CD4-positive, alpha-beta memory T cell (primary cell): ENCODE results near the gene NAV3. TPM values are rescaled to one million over a fixed set of nuclear protein-coding genes. Genes with fewer than 3 reads are reported as not detected.

ENCODE experiments used
- CTCF ChIA-PET: fragments of 350-600 bp; sonication (Branson Sonifier 250); formaldehyde crosslinking; loops from one replicate; lab custom pipeline; 2021; ENCODE audit warnings: inconsistent platforms; ENCODE audit not compliant: partially characterized antibody; lab: Charles Lee
- POLR2A ChIA-PET: fragments of 350-600 bp; sonication (Branson Sonifier 250); formaldehyde crosslinking; loops from one replicate; lab custom pipeline; 2021; ENCODE audit not compliant: partially characterized antibody; lab: Charles Lee
- DNase-seq, 5 donors: peaks; one replicate each; pipeline versions ENCODE4 v3.0.0 to v3.0.0-alpha.2; 2020 to 2022; ENCODE audit warnings: mixed read lengths in 1 of 5
- H3K27ac ChIP-seq: one replicate; pipeline ENCODE4 v1.7.0; 2013; ENCODE audit warnings: low read depth, low read length
- H3K27me3 ChIP-seq: 2 replicates; pipeline ENCODE4 v1.7.0; 2013; ENCODE audit warnings: mild to moderate bottlenecking, low read length, moderate library complexity; ENCODE audit not compliant: insufficient read depth
- H3K36me3 ChIP-seq: 2 replicates; pipeline ENCODE4 v1.7.0; 2013; ENCODE audit warnings: mild to moderate bottlenecking, low read length, moderate library complexity; ENCODE audit not compliant: insufficient read depth
- H3K4me1 ChIP-seq: 2 replicates; pipeline ENCODE4 v1.7.0; 2013; ENCODE audit warnings: mild to moderate bottlenecking, low read length, moderate library complexity; ENCODE audit not compliant: insufficient read depth
- H3K4me3 ChIP-seq, 2 donors: one replicate each; pipeline ENCODE4 v1.7.0; 2013; ENCODE audit warnings: low read length in 2 of 2, mild to moderate bottlenecking in 1 of 2
- H3K9me3 ChIP-seq, 2 donors: one replicate each; pipeline ENCODE4 v1.7.0; 2013; ENCODE audit warnings: low read length in 2 of 2, control low read depth in 1 of 2; ENCODE audit not compliant: control insufficient read depth in 1 of 2
- H3K27ac Mint-ChIP-seq, 7 donors: one replicate each; pipeline ENCODE4 v1.8.0; 2020 to 2021; ENCODE audit warnings: mixed read lengths in 7 of 7, mild to moderate bottlenecking in 6 of 7, inconsistent platforms in 3 of 7, moderate library complexity in 3 of 7
- H3K27me3 Mint-ChIP-seq, 2 donors: one replicate each; pipeline ENCODE4 v1.8.0; 2020 to 2021; ENCODE audit warnings: mixed read lengths in 2 of 2
- H3K36me3 Mint-ChIP-seq, 2 donors: one replicate each; pipeline ENCODE4 v1.8.0; 2020 to 2021; ENCODE audit warnings: mixed read lengths in 2 of 2, inconsistent platforms in 1 of 2, mild to moderate bottlenecking in 1 of 2
- H3K4me1 Mint-ChIP-seq, 4 donors: one replicate each; pipeline ENCODE4 v1.8.0; 2020 to 2021; ENCODE audit warnings: mixed read lengths in 4 of 4, mild to moderate bottlenecking in 1 of 4
- H3K4me3 Mint-ChIP-seq, 8 donors: one replicate each; pipeline ENCODE4 v1.8.0; 2020 to 2021; ENCODE audit warnings: mixed read lengths in 8 of 8, mild to moderate bottlenecking in 7 of 8, moderate library complexity in 6 of 8, inconsistent platforms in 3 of 8
- H3K9me3 Mint-ChIP-seq, 8 donors: one replicate each; pipeline ENCODE4 v1.8.0; 2020 to 2021; ENCODE audit warnings: mixed read lengths in 8 of 8, mild to moderate bottlenecking in 5 of 8, inconsistent platforms in 3 of 8, moderate library complexity in 1 of 8
- intact Hi-C: fragments of 100-400 bp; cut with micrococcal nuclease; formaldehyde crosslinking; loops from one replicate; pipeline ENCODE4 v1.15.1; 2023
- polyA plus RNA-seq, 2 donors: library from polyadenylated mRNA; unstranded; fragments of 300-500 nt; fragmentation: Illumina TruSeq; gene quantifications; one replicate each; pipeline ENCODE4 v1.2.3, GENCODE V29; 2021
- total RNA-seq, 2 experiments: library from RNA; stranded (reverse); gene quantifications; one replicate each; pipeline ENCODE4 v1.2.3, GENCODE V29; 2021

Gene NAV3
- total and polyA plus RNA-seq, 4 experiments from 2014 or later = not detected

GRCh38 chr12:77895699-77896098 lies 65.0 kb downstream of the NAV3 start:
- no peak overlapping the region for H3K27ac Mint-ChIP-seq
- H3K9me3 Mint-ChIP-seq = peaks cover 0 to 12% (median 4%) of the 10 kb centered on the region in 8 donors
- no peak overlapping the region for H3K4me3 Mint-ChIP-seq
- intact Hi-C loops = no loop called here
- no peaks in the 10 kb centered on the region for H3K36me3 Mint-ChIP-seq
- Histone ChIP-seq H3K27me3 (no peaks in the 10 kb centered on the region), H3K4me1 (no peaks in the 10 kb centered on the region), H3K27ac (no peak overlapping the region), H3K9me3 (no peaks in the 10 kb centered on the region), H3K36me3 (no peaks in the 10 kb centered on the region), H3K4me3 (no peak overlapping the region)
- ChIA-PET POLR2A (no interaction called here), CTCF (interaction anchor here (0.7 kb wide), 1 partner anchor 153 kb away, joined by 3 read pairs; no protein-coding TSS in a partner anchor)
- DNase-seq = no peak
- no peaks in the 10 kb centered on the region for H3K27me3 Mint-ChIP-seq
- no peaks in the 10 kb centered on the region for H3K4me1 Mint-ChIP-seq

GRCh38 chr12:77907936-77908335 lies 77.2 kb downstream of the NAV3 start:
- ChIA-PET POLR2A (no interaction called here), CTCF (no interaction called here)
- Mint-ChIP-seq H3K4me3 (no peak overlapping the region), H3K27me3 (no peaks in the 10 kb centered on the region), H3K9me3 (peaks cover 0 to 13% (median 4%) of the 10 kb centered on the region in 8 donors), H3K27ac (no peak overlapping the region), H3K36me3 (no peaks in the 10 kb centered on the region), H3K4me1 (no peaks in the 10 kb centered on the region)
- no peaks in the 10 kb centered on the region for H3K4me1 ChIP-seq
- no peak for DNase-seq
- H3K9me3 ChIP-seq = no peaks in the 10 kb centered on the region
- H3K4me3 ChIP-seq = no peak overlapping the region
- no peak overlapping the region for H3K27ac ChIP-seq
- intact Hi-C loops = no loop called here
- no peaks in the 10 kb centered on the region for H3K36me3 ChIP-seq
- H3K27me3 ChIP-seq = no peaks in the 10 kb centered on the region

GRCh38 chr12:77914081-77914488 lies 83.4 kb downstream of the NAV3 start:
- Mint-ChIP-seq H3K9me3 (peaks cover 0 to 8% (median 4%) of the 10 kb centered on the region in 8 donors), H3K4me1 (no peaks in the 10 kb centered on the region), H3K4me3 (no peak overlapping the region), H3K27ac (no peak overlapping the region), H3K27me3 (no peaks in the 10 kb centered on the region), H3K36me3 (no peaks in the 10 kb centered on the region)
- Histone ChIP-seq H3K36me3 (no peaks in the 10 kb centered on the region), H3K27ac (no peak overlapping the region), H3K9me3 (no peaks in the 10 kb centered on the region), H3K27me3 (no peaks in the 10 kb centered on the region), H3K4me3 (no peak overlapping the region), H3K4me1 (no peaks in the 10 kb centered on the region)
- ChIA-PET POLR2A (no interaction called here), CTCF (no interaction called here)
- DNase-seq = no peak
- intact Hi-C loops = no loop called here

- H3K9me3 ChIP-seq = no peaks in the 10 kb centered on the region
- intact Hi-C loops = no loop called here
- POLR2A ChIA-PET = no interaction called here
- no peak overlapping the region for H3K4me3 ChIP-seq
- no peaks in the 10 kb centered on the region for H3K36me3 ChIP-seq
- CTCF ChIA-PET = no interaction called here
- no peak overlapping the region for H3K4me3 Mint-ChIP-seq
- no peaks in the 10 kb centered on the region for H3K4me1 ChIP-seq
- no peak overlapping the region for H3K27ac ChIP-seq
- DNase-seq = no peak
- no peaks in the 10 kb centered on the region for H3K27me3 Mint-ChIP-seq
- H3K9me3 Mint-ChIP-seq = peaks cover 0 to 8% (median 4%) of the 10 kb centered on the region in 8 donors
- no peaks in the 10 kb centered on the region for H3K4me1 Mint-ChIP-seq
- H3K27ac Mint-ChIP-seq = no peak overlapping the region
- no peaks in the 10 kb centered on the region for H3K27me3 ChIP-seq
- H3K36me3 Mint-ChIP-seq = no peaks in the 10 kb centered on the region
These were observed 84.4 kb downstream of the NAV3 start for GRCh38 chr12:77915071-77915600.

GRCh38 chr12:77916276-77916675 lies 85.6 kb downstream of the NAV3 start:
- Mint-ChIP-seq H3K27ac (no peak overlapping the region), H3K27me3 (no peaks in the 10 kb centered on the region), H3K4me3 (no peak overlapping the region), H3K9me3 (peaks cover 0 to 6% (median 3%) of the 10 kb centered on the region in 8 donors), H3K4me1 (no peaks in the 10 kb centered on the region), H3K36me3 (no peaks in the 10 kb centered on the region)
- CTCF ChIA-PET = no interaction called here
- POLR2A ChIA-PET = no interaction called here
- H3K36me3 ChIP-seq = no peaks in the 10 kb centered on the region
- no peak overlapping the region for H3K4me3 ChIP-seq
- DNase-seq = no peak
- H3K9me3 ChIP-seq = no peaks in the 10 kb centered on the region
- no peak overlapping the region for H3K27ac ChIP-seq
- no peaks in the 10 kb centered on the region for H3K27me3 ChIP-seq
- H3K4me1 ChIP-seq = no peaks in the 10 kb centered on the region
- intact Hi-C loops = no loop called here

GRCh38 chr12:77918046-77918445 lies 87.4 kb downstream of the NAV3 start:
- H3K36me3 ChIP-seq = no peaks in the 10 kb centered on the region
- POLR2A ChIA-PET = no interaction called here
- Mint-ChIP-seq H3K9me3 (peaks cover 0 to 7% (median 3%) of the 10 kb centered on the region in 8 donors), H3K27ac (no peak overlapping the region), H3K4me1 (no peaks in the 10 kb centered on the region), H3K4me3 (no peak overlapping the region), H3K27me3 (no peaks in the 10 kb centered on the region), H3K36me3 (no peaks in the 10 kb centered on the region)
- no peaks in the 10 kb centered on the region for H3K9me3 ChIP-seq
- no peak overlapping the region for H3K27ac ChIP-seq
- CTCF ChIA-PET = no interaction called here
- no peak for DNase-seq
- no peak overlapping the region for H3K4me3 ChIP-seq
- intact Hi-C loops = no loop called here
- no peaks in the 10 kb centered on the region for H3K4me1 ChIP-seq
- no peaks in the 10 kb centered on the region for H3K27me3 ChIP-seq

GRCh38 chr12:77919450-77919849 lies 88.8 kb downstream of the NAV3 start:
- Mint-ChIP-seq H3K27ac (no peak overlapping the region), H3K36me3 (no peaks in the 10 kb centered on the region), H3K4me1 (no peaks in the 10 kb centered on the region), H3K27me3 (no peaks in the 10 kb centered on the region), H3K4me3 (no peak overlapping the region), H3K9me3 (peaks cover 0 to 7% (median 3%) of the 10 kb centered on the region in 8 donors)
- DNase-seq = no peak
- ChIA-PET POLR2A (no interaction called here), CTCF (no interaction called here)
- Histone ChIP-seq H3K4me3 (no peak overlapping the region), H3K4me1 (no peaks in the 10 kb centered on the region), H3K27ac (no peak overlapping the region), H3K36me3 (no peaks in the 10 kb centered on the region), H3K9me3 (no peaks in the 10 kb centered on the region), H3K27me3 (no peaks in the 10 kb centered on the region)
- intact Hi-C loops = no loop called here

- Mint-ChIP-seq H3K9me3 (peaks cover 0 to 9% (median 0%) of the 10 kb centered on the region in 8 donors), H3K27me3 (no peaks in the 10 kb centered on the region), H3K4me3 (no peak overlapping the region), H3K36me3 (no peaks in the 10 kb centered on the region), H3K4me1 (no peaks in the 10 kb centered on the region), H3K27ac (no peak overlapping the region)
- no peaks in the 10 kb centered on the region for H3K36me3 ChIP-seq
- no peak overlapping the region for H3K27ac ChIP-seq
- H3K9me3 ChIP-seq = no peaks in the 10 kb centered on the region
- H3K4me1 ChIP-seq = no peaks in the 10 kb centered on the region
- ChIA-PET CTCF (no interaction called here), POLR2A (no interaction called here)
- H3K27me3 ChIP-seq = no peaks in the 10 kb centered on the region
- H3K4me3 ChIP-seq = no peak overlapping the region
- intact Hi-C loops = no loop called here
- DNase-seq = no peak
These were observed 93.2 kb downstream of the NAV3 start for GRCh38 chr12:77923882-77924281.
